T-helper 1 cell (primary cell): ENCODE data around the gene TMEM61.
"Not testable (repeated sequence)": the region's sequence is repeated elsewhere in the genome, so short reads cannot be mapped to it uniquely, and the experiment has no call there.

Experiments
- DNase-seq, 5 donors: peaks; one replicate each; pipeline ENCODE4 v3.0.0-alpha.2; 2012 to 2020

TMEM61 gene

DNA sequence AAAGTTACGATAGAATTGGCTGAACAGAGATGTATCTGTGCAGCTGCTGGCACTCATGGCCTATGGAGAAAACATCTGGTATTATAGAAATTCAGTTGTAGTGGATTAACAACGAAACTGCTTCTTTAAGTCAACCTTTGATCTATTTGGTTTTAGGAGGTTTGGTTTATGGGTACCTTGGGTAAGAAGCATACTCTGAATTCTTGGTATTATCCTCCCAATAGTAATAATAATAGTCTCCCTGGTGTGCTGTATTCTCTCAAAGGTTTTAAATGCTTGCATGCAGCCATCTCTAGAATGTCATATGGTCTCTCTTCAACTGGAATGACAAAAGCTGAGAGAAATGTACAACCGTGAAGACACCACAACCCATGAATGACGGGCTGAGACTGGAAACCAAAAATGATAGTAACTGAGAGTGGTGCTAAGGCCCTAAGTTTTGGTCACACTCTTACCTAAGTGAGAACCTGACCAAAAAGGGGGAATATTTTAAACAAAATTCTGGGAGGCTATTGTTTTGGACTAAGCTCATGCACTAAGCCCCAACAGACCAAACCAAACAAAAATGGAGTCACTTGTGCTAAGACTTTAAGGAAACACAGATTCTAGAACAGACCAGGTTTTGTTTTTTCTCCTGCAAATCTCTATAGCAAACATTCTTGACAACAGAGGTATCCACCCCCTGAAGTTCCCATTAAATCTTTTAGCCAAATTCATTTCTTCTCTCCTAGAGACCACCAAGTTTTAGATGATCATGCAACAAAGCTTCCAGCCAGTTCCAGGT, 17.6 kb upstream of the TMEM61 start:
- peak in 1 of 5 donors; percentile 14 for DNase-seq

GRCh38 chr1:54963829-54964228, 16.6 kb upstream of the TMEM61 start:
- not testable (repeated sequence) for DNase-seq

- DNase-seq, result peak in 1 of 5 donors; percentile 28
These were observed 14.6 kb upstream of the TMEM61 start for GRCh38 chr1:54965624-54966340.

- no peak for DNase-seq
These were observed 13.1 kb upstream of the TMEM61 start for GRCh38 chr1:54967372-54967771.

DNA sequence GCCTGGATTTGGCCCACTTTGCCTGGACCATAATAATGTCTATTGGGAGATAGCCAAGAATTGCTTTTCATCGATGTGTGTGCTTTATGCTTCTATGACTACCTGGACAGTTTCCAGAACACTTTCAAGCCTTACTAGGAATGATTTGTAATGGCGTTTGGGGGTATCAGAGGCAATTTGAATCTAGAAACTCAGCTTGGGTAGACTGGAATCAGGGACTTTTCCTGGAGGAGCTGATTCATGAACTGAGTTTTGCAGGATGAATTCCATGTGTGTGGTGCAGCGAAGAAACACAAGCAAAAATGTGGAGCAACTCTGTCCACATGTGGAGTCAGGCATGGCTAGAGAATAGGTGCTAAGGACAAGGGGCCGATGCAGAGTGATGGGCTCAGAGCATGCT, 11.9 kb upstream of the TMEM61 start:
- no peak for DNase-seq

GRCh38 chr1:54969879-54970278, 10.5 kb upstream of the TMEM61 start:
- no peak for DNase-seq

DNA sequence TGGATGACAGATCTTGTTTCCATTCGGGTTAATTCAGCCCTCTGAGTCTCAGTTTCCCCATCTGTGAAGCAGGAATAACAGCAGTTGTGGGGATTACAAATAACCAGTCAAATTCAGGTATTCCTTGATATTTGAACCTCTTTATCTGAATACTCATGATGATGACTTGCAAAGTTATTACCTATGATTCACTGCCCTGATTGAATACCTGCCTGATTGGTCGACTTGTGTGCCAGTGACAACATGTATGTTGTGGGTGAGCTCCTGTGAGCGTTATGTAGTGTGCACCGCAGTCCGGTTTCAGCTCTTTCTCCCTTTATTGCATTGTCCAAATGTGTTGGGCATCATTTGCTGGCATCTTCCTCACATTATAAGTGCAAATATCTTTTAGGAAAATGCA, 9.5 kb upstream of the TMEM61 start:
- DNase-seq, result no peak

- DNase-seq, result peak in 1 of 5 donors; percentile 18
These were observed 9.1 kb upstream of the TMEM61 start for GRCh38 chr1:54971317-54971791.

DNA sequence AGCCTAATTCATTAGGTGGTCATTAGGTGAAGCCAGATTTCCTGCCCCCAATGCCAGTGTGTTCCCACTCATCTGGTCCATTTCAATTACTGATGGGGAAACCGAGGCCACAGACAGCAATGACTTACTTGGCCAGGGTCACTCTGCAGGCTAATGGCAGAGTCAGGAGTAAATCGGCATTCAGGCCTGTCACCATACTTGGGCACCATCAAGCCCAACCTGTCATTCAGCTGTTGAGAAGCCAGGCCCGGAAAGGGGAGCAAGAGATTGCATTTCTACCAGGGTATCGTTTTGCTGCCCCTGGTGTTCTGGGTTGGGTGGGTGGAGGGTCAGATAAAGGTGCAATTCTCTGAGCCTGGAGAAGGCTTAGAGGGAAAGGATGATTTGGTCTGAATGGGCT, 8.0 kb upstream of the TMEM61 start:
- no peak for DNase-seq

GRCh38 chr1:54973205-54973921, 7.1 kb upstream of the TMEM61 start:
- DNase-seq, result no peak

- DNase-seq, result no peak
These were observed 4.9 kb upstream of the TMEM61 start for GRCh38 chr1:54975356-54976108.

- no peak for DNase-seq
These were observed 3.7 kb upstream of the TMEM61 start for GRCh38 chr1:54976747-54977146.

DNA sequence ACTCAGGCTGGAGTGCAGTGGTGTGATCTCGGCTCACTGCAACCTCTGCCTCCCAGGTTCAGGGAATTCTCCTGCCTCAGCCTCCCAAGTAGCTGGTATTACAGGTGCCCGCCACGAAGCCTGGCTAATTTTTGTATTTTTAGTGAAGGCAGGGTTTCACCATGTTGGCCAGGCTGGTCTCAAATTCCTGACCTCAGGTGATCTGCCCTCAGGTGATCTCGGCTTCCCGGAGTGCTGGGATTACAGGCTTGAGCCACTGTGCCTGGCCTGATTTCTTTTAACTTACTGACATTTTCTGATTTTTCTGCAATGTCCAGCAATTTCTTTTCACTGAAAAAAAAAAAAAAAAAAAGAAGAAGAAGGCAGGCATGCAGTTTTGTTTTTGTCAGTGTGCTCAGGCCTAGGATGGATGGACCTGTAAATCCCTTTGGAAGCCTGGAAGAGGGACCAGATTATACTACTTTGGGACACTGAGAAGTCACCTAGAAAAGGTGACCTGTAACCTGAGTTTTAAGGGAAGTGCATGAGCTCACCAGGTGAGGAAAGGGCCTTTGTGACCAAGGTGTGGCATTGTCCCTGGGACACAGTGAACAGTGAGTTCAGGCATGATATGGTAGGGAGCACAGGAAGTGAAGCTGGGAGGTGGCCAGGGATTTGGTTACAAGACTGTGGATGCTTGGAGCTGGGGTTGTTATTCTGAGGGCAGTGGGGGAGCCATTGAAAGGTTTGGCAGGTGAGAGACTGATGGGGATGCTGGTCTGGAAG, 2.7 kb upstream of the TMEM61 start:
- no peak for DNase-seq

DNA sequence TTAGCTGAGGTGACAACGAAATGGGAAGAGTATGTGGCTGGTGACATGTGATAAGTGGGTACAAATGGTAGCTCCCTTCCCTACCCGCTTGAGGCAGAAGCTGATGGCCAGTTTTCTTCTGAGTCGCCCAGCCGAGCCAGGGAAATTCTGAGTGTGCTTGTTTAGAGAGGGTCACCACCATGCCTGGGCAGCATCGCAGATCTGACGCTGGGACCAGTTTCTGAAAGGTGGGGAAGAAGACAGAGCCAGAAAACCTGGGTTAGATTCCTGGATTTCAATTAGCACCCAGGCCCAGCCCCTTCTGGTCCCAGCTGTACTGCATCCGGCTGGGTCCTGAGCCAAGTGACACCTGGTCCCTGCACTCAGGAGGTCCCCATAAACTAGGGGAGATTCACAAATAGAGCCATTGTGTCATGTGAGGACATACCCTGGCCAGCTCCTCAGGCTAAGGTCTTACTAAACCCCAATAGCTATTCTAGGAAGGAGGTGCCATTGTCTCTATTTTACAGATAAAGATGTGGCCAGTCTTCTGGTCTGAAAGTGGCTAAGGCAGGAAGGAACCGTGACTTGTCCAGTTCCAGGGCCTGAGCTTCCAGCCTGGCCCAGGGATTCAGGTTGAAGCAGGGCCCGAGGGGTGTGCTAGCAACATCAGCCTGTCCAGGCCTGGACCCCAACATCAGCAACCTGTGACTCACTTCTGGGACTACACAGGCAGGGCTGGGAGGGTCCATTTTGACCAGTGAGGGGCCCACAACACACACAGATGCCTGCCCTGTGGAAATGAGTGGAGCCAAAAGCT, 1.7 kb upstream of the TMEM61 start:
- no peak for DNase-seq

GRCh38 chr1:54979327-54979891, 1.0 kb upstream of the TMEM61 start:
- no peak for DNase-seq

DNA sequence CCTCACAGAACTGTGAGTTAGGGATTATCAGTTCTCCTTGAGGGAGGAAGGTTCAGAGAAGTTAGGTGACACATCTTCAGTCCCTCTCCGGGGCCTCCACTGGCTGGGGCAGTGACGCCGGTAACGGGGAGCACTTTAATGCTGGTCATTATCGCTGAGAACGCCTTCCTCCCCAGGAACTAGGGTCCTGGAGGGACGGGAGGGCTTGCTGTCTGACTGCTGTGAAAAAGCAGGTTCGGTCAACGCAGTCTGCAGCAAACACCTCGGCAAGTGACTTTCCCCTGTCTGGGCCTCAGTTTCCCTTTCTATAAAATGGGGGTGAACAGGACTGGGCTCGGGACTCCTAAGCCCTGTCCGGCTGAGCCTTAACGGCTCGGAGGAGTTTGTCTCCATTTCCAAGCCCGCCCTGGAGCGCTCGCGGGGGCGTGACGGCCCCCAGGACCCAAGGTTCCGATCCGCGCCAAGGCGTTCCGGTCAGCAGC, 341 bp upstream of the TMEM61 start:
- no peak for DNase-seq

DNA sequence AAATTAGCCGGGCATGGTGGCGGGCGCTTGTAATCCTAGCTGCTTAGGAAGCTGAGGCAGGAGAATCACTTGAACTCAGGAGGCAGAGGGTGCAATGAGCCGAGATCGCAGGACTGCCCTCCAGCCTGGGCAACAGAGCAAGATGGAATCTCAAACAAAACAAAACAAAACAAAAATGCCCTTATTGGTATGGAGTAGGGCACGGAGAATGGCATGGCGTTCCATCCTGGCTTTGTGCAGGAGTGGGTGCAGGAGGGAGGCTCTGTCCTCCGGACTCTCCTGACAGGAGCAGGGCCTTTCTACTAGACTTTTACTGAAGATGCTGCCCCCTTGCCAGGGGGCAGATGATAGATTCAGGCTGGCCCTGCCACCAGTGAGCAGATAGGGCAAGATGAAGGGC, 1.0 kb downstream of the TMEM61 start:
- no peak for DNase-seq

GRCh38 chr1:54982739-54983138, 2.3 kb downstream of the TMEM61 start:
- no peak for DNase-seq

GRCh38 chr1:54984131-54984842, 3.9 kb downstream of the TMEM61 start:
- no peak for DNase-seq

GRCh38 chr1:54985556-54985955, 5.1 kb downstream of the TMEM61 start:
- no peak for DNase-seq
